GM12874 (cell line): ENCODE data around the gene PLA2G2D.

Experiments
- TF ChIP-seq, protein P1 (sequence below): IDR thresholded peaks from 2 replicates; pipeline ENCODE4 v1.5.1; 2011; ENCODE audit warnings: low read depth, mild to moderate bottlenecking, control low read depth, low read length, moderate library complexity; ENCODE audit not compliant: insufficient read depth

Gene PLA2G2D

GRCh38 chr1:20068722-20069121 lies 50.6 kb downstream of the PLA2G2D start:
- TF ChIP-seq, protein P1, sequence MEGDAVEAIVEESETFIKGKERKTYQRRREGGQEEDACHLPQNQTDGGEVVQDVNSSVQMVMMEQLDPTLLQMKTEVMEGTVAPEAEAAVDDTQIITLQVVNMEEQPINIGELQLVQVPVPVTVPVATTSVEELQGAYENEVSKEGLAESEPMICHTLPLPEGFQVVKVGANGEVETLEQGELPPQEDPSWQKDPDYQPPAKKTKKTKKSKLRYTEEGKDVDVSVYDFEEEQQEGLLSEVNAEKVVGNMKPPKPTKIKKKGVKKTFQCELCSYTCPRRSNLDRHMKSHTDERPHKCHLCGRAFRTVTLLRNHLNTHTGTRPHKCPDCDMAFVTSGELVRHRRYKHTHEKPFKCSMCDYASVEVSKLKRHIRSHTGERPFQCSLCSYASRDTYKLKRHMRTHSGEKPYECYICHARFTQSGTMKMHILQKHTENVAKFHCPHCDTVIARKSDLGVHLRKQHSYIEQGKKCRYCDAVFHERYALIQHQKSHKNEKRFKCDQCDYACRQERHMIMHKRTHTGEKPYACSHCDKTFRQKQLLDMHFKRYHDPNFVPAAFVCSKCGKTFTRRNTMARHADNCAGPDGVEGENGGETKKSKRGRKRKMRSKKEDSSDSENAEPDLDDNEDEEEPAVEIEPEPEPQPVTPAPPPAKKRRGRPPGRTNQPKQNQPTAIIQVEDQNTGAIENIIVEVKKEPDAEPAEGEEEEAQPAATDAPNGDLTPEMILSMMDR = no peak

- TF ChIP-seq, protein P1 = no peak
These were observed 55.5 kb downstream of the PLA2G2D start for GRCh38 chr1:20063861-20064292.
